GM10847 (cell line): Measurements from ENCODE around the gene TMEM80.

Experiments used
- POLR2A ChIP-seq: IDR thresholded peaks from 2 replicates; pipeline ENCODE4 v1.6.1; 2011; ENCODE audit not compliant: insufficient read length; ENCODE audit errors: extremely low read depth

TMEM80 gene

DNA sequence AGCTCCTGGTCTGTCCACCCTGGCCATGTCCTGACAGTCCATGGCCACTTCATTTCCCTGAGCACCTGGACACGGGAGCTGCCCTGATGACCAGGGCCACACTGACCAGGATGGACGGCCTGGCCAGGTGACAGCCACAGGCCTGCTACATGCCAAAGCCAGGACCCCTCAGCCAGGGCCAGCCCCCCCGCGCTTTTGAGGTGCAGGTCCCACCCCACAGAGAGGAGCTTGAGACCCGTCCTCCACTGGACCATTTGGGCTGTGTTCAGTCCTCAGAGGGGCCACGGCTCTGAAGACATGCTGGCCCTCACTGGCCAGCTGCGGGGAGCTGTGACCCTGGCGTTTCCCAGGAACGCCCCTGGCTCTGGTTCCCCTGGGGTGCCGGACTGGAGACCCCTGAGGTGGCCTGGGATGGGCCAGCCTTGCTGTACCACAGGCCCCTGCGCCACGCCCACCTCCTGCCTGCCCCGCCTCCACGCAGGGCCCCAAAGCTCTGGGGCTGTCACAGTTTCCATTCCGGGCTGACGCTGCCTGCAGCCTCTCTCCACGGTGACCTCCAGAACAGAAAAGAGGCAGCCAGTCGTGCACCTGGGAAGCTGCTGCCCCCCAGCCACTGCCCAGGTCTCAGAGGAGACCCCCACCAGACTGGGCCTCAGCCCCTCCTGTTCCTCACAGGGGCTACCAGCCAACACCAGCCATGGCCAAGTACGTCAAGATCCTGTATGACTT is 28.6 kb downstream of the TMEM80 start:
- TF ChIP-seq POLR2A: no peak

DNA sequence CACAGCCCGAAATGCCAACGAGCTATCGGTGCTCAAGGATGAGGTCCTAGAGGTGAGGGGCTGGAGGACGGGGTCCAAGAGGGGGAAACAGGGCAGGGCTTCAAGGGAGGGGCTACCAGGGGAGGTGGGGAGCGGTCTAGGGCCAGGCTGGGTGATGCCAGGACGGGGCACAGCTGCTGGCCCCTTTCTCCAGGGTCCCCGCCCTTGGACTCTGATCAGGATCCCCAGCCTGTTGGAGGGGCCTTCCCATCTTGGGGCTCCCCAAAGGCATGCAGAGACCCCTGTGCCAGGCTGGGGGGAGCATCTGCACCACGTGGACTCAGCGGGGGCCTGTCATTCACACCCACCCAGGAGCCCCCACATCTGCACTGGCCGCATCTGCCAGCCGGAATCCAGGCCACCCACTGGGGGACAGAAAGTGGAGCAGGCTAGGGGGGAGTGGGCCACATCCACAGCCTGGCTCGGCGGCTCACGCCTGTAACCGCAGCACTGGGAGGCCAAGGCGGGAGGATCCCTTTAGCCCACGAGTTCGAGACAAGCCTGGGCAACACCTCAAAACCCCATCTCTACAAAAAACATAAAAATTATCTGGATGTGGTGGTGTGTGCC is 29.3 kb downstream of the TMEM80 start:
- TF ChIP-seq POLR2A: no peak

DNA sequence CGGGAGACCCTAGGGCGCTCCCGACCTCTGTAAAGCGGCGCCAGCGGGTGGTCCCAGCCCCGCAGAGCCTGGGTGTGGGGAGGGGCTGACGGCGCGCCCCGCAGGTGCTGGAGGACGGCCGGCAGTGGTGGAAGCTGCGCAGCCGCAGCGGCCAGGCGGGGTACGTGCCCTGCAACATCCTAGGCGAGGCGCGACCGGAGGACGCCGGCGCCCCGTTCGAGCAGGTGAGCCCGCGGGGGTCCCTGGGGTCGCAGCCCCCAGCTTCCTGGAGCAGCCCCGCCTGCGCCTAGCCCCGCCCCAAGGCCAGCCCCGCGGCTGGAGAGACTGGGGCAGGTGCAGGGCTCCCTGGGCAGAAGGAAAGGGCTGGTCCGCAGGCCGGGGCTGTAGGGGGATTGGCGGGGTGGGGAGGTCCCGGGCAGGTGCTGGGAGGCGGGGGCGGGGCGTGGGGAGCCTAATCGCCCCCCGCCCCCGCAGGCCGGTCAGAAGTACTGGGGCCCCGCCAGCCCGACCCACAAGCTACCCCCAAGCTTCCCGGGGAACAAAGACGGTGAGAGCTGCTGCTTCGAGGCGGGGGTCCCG is 30.1 kb downstream of the TMEM80 start:
- no peak for TF ChIP-seq POLR2A

DNA sequence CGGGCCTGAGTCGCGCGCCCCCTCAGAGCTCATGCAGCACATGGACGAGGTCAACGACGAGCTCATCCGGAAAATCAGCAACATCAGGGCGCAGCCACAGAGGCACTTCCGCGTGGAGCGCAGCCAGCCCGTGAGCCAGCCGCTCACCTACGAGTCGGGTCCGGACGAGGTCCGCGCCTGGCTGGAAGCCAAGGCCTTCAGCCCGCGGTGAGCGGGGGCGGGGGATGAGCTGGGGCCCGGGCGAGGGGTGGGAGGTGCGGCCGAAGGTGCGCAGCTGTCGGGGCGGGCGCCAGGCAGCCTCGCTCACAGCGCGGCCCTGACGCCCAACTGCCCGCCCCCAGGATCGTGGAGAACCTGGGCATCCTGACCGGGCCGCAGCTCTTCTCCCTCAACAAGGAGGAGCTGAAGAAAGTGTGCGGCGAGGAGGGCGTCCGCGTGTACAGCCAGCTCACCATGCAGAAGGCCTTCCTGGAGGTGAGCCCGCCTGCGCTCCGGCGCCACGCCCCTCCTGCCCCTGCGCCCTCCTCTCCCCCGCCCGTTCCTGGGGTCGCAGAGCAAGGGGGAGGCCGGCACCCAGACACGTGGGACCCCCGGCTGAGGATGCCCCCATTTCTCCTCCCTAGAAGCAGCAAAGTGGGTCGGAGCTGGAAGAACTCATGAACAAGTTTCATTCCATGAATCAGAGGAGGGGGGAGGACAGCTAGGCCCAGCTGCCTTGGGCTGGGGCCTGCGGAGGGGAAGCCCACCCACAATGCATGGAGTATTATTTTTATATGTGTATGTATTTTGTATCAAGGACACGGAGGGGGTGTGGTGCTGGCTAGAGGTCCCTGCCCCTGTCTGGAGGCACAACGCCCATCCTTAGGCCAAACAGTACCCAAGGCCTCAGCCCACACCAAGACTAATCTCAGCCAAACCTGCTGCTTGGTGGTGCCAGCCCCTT is 30.9 kb downstream of the TMEM80 start:
- TF ChIP-seq POLR2A: no peak

DNA sequence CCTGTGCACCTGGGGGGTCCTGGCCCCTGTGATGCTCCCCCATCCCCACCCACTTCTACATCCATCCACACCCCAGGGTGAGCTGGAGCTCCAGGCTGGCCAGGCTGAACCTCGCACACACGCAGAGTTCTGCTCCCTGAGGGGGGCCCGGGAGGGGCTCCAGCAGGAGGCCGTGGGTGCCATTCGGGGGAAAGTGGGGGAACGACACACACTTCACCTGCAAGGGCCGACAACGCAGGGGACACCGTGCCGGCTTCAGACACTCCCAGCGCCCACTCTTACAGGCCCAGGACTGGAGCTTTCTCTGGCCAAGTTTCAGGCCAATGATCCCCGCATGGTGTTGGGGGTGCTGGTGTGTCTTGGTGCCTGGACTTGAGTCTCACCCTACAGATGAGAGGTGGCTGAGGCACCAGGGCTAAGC is 31.7 kb downstream of the TMEM80 start:
- TF ChIP-seq POLR2A: no peak

DNA sequence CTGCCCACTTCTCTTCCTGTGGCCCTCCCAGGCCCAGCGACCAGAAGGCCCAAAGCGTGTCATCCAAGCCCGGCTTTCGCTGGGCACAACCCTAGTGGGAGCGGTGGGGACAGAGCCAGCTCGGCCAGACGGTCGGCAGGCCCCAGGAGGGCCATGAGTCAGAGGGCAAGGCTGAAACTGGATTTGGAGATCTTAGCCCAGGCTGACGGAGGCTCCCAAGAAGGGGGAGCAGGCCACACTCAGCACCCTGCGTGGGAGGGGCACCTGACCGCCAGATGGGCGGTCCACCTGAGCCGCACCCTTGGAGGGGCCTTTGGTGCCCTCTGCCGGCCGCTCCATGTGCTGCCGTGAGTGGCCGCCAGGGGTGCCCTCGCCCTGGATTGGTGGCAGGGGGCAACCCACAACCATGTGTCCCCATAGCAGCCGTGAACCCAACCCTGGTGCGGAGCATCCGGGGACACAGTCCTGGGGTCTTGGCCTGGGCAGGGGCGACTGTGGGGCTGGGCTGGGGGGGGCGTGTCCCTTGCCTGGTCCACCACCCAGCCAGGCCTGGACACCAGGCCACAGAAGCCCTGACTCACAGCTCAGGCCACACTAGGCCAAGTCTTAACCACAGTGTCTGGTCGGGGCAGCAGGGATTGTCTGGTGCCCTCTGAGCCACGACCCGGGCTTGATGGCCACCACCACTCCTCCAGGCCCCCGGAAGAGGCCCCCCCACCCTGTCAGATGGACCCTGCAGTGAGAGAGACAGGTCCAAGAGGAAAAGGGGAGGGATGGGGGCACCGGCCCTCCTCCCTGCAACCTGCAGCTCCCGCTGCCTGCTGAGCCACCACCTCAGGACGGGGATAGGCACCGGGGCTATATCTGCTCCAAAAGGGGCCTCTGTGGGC is 32.5 kb downstream of the TMEM80 start:
- TF ChIP-seq POLR2A: no peak

DNA sequence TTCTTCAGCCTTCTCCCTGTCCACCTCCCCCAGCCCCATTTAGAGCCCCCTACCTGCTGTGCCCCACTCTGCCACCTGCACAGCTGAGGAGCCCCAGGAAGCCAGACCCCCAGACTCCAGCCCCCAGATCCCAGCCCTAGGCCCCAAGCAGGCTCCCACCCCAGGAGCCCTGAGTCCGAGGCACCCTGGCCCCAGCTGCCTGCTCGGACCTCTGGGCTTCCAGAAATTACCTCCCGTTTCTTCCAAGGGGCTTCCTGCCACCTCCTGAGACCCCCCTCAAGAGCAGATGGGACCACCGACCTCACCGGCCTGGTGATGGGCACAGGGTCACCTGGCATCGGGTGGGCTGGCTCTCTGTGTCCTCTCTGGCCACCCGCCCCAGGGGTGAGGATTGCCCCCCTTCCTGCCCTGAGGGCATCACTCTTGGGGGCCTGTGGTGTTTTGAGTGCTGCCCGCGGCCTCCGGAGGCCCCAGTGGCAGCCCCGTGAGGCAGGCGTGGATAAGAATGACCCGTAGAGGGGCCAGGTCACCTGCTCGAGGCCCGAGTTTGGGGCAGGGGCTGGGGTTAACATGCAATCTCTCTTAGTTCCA is 33.4 kb downstream of the TMEM80 start:
- no peak for TF ChIP-seq POLR2A

DNA sequence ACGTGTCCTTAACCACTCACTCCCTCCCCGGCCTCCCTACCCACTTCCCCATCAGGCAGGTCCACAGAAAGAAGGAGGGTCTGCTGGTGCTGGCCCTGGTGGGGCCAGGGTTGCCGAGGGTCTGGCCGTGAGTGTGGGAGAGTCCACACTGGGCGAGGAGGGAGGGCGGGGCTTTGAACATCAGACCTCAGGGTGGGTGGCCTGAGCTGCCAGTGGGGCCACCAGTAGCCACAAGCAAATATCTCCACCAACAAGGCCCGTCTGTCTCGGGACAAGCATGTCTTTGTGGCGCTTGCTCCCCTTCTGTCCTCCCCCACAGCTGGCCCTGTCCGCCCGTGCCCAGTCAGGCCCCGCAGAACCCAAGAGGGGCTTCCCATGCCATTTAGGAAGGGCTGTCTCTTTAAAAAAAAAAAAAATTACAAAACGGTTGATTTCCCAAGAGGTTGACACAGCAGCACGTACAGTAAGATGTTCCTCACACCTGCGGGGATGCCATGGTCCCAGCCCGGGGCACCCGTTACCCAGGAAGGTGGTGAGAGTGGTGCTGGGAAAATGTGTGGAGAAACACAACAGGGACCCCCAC is 34.0 kb downstream of the TMEM80 start:
- no peak for TF ChIP-seq POLR2A

DNA sequence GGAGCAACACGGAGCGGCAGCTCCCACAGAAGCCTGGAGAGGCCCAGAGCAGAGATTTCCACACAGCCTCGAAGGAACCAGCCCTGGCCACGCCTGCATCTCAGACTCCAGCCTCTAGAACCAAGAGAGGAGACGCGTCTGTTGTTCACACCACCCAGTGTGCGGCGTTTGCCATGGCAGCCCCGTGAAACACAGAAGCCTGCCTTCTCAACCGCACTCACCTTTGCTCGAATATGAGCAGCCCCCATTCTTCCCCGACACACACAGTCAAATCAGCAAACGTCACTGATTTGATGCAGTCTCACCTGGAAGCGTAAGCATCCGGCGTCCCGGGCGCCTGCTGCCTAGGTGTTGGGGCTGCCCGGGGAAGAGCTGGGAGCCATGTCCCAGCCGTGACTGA is 37.5 kb downstream of the TMEM80 start:
- TF ChIP-seq POLR2A: no peak

DNA sequence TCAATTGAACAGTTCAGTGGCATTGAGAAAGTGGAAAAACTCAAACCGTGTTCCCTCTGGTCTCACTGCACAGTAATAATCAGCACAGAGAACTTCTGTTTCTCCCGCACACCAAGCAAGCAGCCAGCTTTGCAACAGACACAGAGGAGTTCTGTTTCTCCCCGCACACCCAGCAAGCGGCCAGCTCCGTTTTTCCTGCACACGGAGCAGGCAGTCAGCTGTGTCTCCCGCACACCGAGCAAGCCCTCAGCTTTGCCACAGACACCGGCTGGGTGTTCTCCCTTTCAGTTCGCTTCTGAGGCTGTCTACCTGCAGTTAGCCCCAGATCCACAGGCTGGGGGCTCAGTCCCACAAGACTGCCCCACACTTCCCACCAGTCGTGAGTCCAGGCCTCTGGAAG is 41.8 kb downstream of the TMEM80 start:
- no peak for TF ChIP-seq POLR2A

DNA sequence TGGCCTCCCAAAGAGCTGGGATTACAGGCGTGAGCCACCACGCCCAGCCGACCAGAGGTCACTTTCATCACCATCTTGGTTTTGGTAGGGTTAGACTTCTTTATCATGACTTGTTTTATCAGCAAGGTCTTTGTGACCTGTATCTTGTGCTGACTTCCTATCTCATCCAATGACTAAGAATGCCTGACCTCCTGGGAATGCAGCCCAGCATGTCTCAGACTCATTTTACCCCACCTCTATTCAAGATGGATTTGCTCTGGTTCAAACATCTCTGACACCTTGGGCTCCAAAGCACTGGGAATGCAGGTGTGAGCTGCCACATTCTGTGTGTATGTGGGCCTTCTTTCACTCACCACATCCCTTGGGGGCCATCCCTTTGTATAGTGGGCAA is 46.5 kb downstream of the TMEM80 start:
- no peak for TF ChIP-seq POLR2A

DNA sequence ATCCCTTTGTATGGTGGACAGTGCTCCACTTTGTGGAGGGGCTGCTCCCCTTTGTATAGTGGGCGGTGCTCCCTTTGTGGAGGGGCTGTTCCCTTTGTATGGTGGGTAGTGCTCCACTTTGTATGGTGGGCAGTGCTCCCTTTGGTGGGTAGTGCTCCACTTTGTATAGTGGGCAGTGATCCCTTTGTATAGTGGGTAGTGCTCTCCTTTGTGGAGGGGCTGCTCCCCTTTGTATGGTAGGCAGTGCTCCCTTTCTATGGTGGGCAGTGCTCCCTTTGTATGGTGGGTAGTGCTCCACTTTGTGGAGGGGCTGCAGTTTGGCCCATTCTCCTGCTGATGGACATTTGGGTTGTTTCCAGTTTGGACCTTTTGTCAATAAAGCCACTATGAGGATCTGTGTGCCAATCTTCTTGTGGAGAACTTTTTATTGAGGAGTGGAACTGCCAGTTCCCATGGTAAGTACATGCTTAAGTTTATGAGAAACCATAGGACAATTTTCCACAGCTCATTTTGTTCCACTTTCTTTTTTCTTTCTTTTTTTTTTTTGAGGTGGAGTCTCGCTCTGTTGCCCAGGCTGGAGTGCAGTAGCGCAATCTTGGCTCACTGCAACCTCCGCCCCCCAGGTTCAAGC is 47.1 kb downstream of the TMEM80 start:
- no peak for TF ChIP-seq POLR2A

DNA sequence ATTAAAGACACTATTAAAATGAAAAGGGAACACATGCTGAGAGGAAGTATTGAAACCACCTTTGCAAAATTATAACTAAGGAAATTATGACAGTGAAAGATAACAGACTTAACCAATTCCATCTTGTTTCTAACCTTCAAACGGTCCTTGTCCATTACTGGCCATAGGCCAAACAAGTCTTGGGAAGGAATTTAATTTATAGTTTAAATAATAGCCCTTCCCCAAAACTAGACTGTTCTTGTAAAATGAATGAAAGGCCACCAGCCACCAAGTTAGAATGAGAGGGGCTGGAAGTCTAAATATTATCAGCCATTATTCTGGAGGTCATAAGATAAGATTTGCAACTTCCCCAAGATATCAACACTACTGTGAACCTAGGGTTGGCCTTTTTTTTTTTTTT is 49.8 kb downstream of the TMEM80 start:
- TF ChIP-seq POLR2A: no peak
